Ovary (tissue), 3 donors: ENCODE measurements around the gene ARPC5L.

Experiments used
- CTCF ChIP-seq, 3 donors: fragments of 450-650 bp in 2 of 3; fragments of 200-600 bp in 1 of 3; IDR thresholded peaks; one replicate each; pipeline versions ENCODE4 v1.5.1 to v1.8.0; 2016 to 2022; ENCODE audit warnings: antibody characterized with exemption in 3 of 3, mild to moderate bottlenecking in 1 of 3
- EP300 ChIP-seq: sonication (generic); formaldehyde crosslinking; IDR thresholded peaks from one replicate; pipeline ENCODE4 v1.6.1; 2017; ENCODE audit warnings: antibody characterized with exemption
- POLR2A ChIP-seq: fragments of 450-650 bp; IDR thresholded peaks from one replicate; pipeline ENCODE4 v1.6.1; 2017; ENCODE audit warnings: antibody characterized with exemption, mild to moderate bottlenecking, moderate library complexity
- donor health status: DM: no; HTN: no; CAD: no.

GRCh38 chr9:124908098-124908497 is 46.2 kb downstream of the ARPC5L start:
- no peak for TF ChIP-seq CTCF (IDR thresholded peaks at IDR 0.05)
- TF ChIP-seq EP300 = no peak
- no peak for TF ChIP-seq POLR2A
